Right lobe of liver (tissue), 4 donors: ENCODE results near the gene FHIT.

Source experiments
- POLR2A ChIP-seq: fragments of 450-650 bp; IDR thresholded peaks from one replicate; pipeline ENCODE4 v1.6.1; 2017; ENCODE audit warnings: antibody characterized with exemption, mild to moderate bottlenecking
- TF ChIP-seq, protein P1 (sequence below), 4 donors: fragments of 200-600 bp in 3 of 4; fragments of 450-650 bp in 1 of 4; IDR thresholded peaks; one replicate each; pipeline versions ENCODE4 v1.5.1 to v1.8.0; 2016 to 2022; ENCODE audit warnings: antibody characterized with exemption in 4 of 4, mild to moderate bottlenecking in 2 of 4
- donor health status: DM: no; HTN: no; CAD: no.
- donor health status: DM: no; HTN: no; CAD: no.
- donor health status: DM: no; HTN: yes; CAD: no.

DNA sequence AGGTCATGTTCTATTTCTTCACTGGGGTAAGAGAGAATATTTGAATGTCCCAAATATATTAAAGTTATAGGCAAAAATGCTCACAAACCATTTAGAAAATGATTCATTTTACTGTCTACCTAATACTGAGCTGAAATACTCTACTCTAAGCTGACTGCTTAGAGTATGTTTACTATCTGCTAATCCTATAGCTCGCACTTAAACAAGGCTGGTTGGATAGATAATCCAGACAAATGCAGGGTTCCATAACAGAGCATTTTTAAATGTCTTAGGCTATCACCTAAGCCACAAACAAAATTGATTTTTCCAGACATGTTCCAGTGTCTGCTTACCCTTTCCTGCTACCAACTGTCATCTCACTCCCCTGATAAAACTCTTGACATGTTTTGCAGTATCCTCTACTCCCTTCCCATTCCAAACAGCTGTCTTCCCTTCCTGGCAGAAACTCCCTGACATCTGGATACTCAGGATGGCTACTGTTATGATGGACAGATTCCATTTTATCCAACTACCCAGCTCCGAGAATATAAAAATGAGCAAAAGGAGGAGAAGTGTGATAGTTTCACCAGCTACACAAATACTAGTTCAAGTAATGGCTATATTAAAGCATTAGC lies 1034.7 kb downstream of the FHIT start:
- no peak for TF ChIP-seq POLR2A
- TF ChIP-seq, protein P1, sequence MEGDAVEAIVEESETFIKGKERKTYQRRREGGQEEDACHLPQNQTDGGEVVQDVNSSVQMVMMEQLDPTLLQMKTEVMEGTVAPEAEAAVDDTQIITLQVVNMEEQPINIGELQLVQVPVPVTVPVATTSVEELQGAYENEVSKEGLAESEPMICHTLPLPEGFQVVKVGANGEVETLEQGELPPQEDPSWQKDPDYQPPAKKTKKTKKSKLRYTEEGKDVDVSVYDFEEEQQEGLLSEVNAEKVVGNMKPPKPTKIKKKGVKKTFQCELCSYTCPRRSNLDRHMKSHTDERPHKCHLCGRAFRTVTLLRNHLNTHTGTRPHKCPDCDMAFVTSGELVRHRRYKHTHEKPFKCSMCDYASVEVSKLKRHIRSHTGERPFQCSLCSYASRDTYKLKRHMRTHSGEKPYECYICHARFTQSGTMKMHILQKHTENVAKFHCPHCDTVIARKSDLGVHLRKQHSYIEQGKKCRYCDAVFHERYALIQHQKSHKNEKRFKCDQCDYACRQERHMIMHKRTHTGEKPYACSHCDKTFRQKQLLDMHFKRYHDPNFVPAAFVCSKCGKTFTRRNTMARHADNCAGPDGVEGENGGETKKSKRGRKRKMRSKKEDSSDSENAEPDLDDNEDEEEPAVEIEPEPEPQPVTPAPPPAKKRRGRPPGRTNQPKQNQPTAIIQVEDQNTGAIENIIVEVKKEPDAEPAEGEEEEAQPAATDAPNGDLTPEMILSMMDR (IDR thresholded peaks at IDR 0.05) = no peak
